MM.1S (cell line): ENCODE data around the gene CHST9.

Source experiments
- EZH2 ChIP-seq: fragments of 300-600 bp; sonication (generic); optimal IDR thresholded peaks from 2 replicates; pipeline ENCODE3; 2017; ENCODE audit warnings: low read depth, mild to moderate bottlenecking, antibody characterized with exemption, low read length, mixed read lengths
- EZH2phosphoT487 ChIP-seq: fragments of 300-600 bp; sonication (generic); IDR thresholded peaks from 2 replicates; pipeline ENCODE4 v1.6.1; 2018; ENCODE audit warnings: antibody characterized with exemption, low read length
- TF ChIP-seq, protein P1 (sequence below): fragments of 300-600 bp; sonication (generic); IDR thresholded peaks from 2 replicates; pipeline ENCODE4 v1.5.1; 2016; ENCODE audit warnings: antibody characterized with exemption, low read length, mixed read lengths

DNA sequence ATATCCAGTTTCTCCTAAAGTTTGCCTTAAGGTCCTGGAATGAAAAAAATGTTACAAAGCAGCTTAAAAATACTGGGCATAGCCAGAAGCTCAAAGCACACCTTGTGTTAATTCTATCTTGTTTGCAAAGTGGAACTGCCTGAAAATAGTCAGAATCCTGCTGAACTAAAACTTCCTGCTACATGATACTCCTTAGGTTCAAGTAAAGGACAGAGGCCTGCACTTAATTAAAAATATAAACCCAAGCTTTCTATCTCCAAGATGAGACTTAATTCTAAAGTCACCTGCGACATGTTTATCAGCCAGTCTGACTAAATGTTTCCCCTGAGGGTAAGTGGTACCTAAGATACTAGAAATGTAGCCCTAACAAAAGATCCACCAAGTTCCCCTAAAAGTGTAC lies 103.4 kb downstream of the CHST9 start:
- TF ChIP-seq, protein P1, sequence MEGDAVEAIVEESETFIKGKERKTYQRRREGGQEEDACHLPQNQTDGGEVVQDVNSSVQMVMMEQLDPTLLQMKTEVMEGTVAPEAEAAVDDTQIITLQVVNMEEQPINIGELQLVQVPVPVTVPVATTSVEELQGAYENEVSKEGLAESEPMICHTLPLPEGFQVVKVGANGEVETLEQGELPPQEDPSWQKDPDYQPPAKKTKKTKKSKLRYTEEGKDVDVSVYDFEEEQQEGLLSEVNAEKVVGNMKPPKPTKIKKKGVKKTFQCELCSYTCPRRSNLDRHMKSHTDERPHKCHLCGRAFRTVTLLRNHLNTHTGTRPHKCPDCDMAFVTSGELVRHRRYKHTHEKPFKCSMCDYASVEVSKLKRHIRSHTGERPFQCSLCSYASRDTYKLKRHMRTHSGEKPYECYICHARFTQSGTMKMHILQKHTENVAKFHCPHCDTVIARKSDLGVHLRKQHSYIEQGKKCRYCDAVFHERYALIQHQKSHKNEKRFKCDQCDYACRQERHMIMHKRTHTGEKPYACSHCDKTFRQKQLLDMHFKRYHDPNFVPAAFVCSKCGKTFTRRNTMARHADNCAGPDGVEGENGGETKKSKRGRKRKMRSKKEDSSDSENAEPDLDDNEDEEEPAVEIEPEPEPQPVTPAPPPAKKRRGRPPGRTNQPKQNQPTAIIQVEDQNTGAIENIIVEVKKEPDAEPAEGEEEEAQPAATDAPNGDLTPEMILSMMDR, result no peak
- TF ChIP-seq EZH2 (no peak), EZH2phosphoT487 (no peak)
